Activated CD8-positive, alpha-beta memory T cell treated with anti-CD3 and anti-CD28 coated beads, Interleukin-2, amount 10 ng/mL, durations not matched to agents 7 days and 5 days (primary cell): ENCODE measurements around the gene FHAD1. TPM values are rescaled to one million over a fixed set of nuclear protein-coding genes. Genes with fewer than 3 reads are reported as not detected.
A peak's percentile ranks its signal among the peaks of the same experiment; 100 is the strongest.

Experiments used
- ATAC-seq: fragments of 150-1000 bp; cut with Tn5 transposase; one replicate; pipeline ENCODE4 v1.10.0; 2021; ENCODE audit warnings: moderate library complexity
- CTCF ChIA-PET: fragments of 350-600 bp; sonication (Branson Sonifier 250); formaldehyde crosslinking; loops from one replicate; lab custom pipeline; 2021; ENCODE audit warnings: antibody characterized with exemption; lab: Charles Lee
- DNase-seq: peaks from one replicate; pipeline ENCODE4 v3.0.0-alpha.2; 2020
- H3K27ac Mint-ChIP-seq: one replicate; pipeline ENCODE4 v1.8.0; 2021; ENCODE audit warnings: mild to moderate bottlenecking, mixed read lengths
- H3K27me3 Mint-ChIP-seq: one replicate; pipeline ENCODE4 v1.8.0; 2021; ENCODE audit warnings: mixed read lengths
- H3K36me3 Mint-ChIP-seq: one replicate; pipeline ENCODE4 v1.8.0; 2021; ENCODE audit warnings: mild to moderate bottlenecking, mixed read lengths
- H3K4me1 Mint-ChIP-seq: one replicate; pipeline ENCODE4 v1.8.0; 2021; ENCODE audit warnings: mixed read lengths
- H3K4me3 Mint-ChIP-seq: one replicate; pipeline ENCODE4 v1.8.0; 2021; ENCODE audit warnings: mild to moderate bottlenecking, moderate library complexity, mixed read lengths
- H3K9me3 Mint-ChIP-seq: one replicate; pipeline ENCODE4 v1.8.0; 2022; ENCODE audit warnings: low read depth, mixed read lengths
- total RNA-seq, 2 experiments: library from RNA; stranded (reverse); gene quantifications; one replicate each; pipeline ENCODE4 v1.2.3, GENCODE V29; 2021

Gene FHAD1
- total RNA-seq, 2 experiments from 2014 or later = not detected

- DNase-seq (no peak), ATAC-seq (no peak)
- Mint-ChIP-seq H3K4me1 (peaks cover 12% of the 10 kb centered on the region), H3K27me3 (peaks cover 80% of the 10 kb centered on the region), H3K27ac (no peak overlapping the region), H3K4me3 (no peak overlapping the region), H3K36me3 (peaks cover 2% of the 10 kb centered on the region), H3K9me3 (peaks cover 2% of the 10 kb centered on the region)
- CTCF ChIA-PET = interaction anchor here (0.6 to 1.2 kb wide), 4 partner anchors 11 to 333 kb away, joined by 3 to 7 read pairs (median 6); no protein-coding TSS in a partner anchor
Measured at GRCh38 chr1:15261155-15262002, 14.4 kb downstream of the FHAD1 start.

GRCh38 chr1:15262003-15262377 lies 15.0 kb downstream of the FHAD1 start:
- ATAC-seq (no peak), DNase-seq (no peak)
- Mint-ChIP-seq H3K27ac (no peak overlapping the region), H3K9me3 (peaks cover 3% of the 10 kb centered on the region), H3K4me3 (no peak overlapping the region), H3K4me1 (peaks cover 12% of the 10 kb centered on the region), H3K36me3 (peaks cover 3% of the 10 kb centered on the region), H3K27me3 (peaks cover 82% of the 10 kb centered on the region)
- CTCF ChIA-PET = interaction anchor here (0.6 to 1.2 kb wide), 3 partner anchors 10 to 332 kb away, joined by 5 to 7 read pairs (median 6); no protein-coding TSS in a partner anchor

GRCh38 chr1:15262706-15263105 lies 15.7 kb downstream of the FHAD1 start:
- Mint-ChIP-seq H3K4me3 (no peak overlapping the region), H3K9me3 (peaks cover 3% of the 10 kb centered on the region), H3K36me3 (peaks cover 3% of the 10 kb centered on the region), H3K4me1 (peaks cover 12% of the 10 kb centered on the region), H3K27ac (no peak overlapping the region), H3K27me3 (peaks cover 82% of the 10 kb centered on the region)
- DNase-seq (no peak), ATAC-seq (no peak)
- CTCF ChIA-PET = interaction anchor here (0.7 to 1.2 kb wide), 3 partner anchors 109 to 134 kb away, joined by 4 to 7 read pairs (median 4); partner anchors contain the start of gene TMEM51

GRCh38 chr1:15264769-15265168 lies 17.7 kb downstream of the FHAD1 start:
- Mint-ChIP-seq H3K27me3 (peaks cover 72% of the 10 kb centered on the region), H3K4me3 (no peak overlapping the region), H3K4me1 (peaks cover 12% of the 10 kb centered on the region), H3K27ac (no peak overlapping the region), H3K36me3 (peaks cover 3% of the 10 kb centered on the region), H3K9me3 (peaks cover 3% of the 10 kb centered on the region)
- CTCF ChIA-PET = no interaction called here
- DNase-seq = no peak
- ATAC-seq = no peak

- CTCF ChIA-PET = interaction anchor here (1.0 to 4.3 kb wide), 3 partner anchors 19 to 142 kb away, joined by 4 to 53 read pairs (median 6); no protein-coding TSS in a partner anchor
- no peak overlapping the region for H3K27ac Mint-ChIP-seq
- no peak overlapping the region for H3K4me3 Mint-ChIP-seq
- peaks cover 3% of the 10 kb centered on the region for H3K9me3 Mint-ChIP-seq
- DNase-seq = no peak
- H3K27me3 Mint-ChIP-seq = peaks cover 48% of the 10 kb centered on the region
- peaks cover 3% of the 10 kb centered on the region for H3K36me3 Mint-ChIP-seq
- no peak for ATAC-seq
- peaks cover 3% of the 10 kb centered on the region for H3K4me1 Mint-ChIP-seq
Measured at GRCh38 chr1:15271196-15271595, 24.2 kb downstream of the FHAD1 start.

- Mint-ChIP-seq H3K27me3 (peaks cover 39% of the 10 kb centered on the region), H3K9me3 (no peaks in the 10 kb centered on the region), H3K27ac (no peak overlapping the region), H3K36me3 (no peaks in the 10 kb centered on the region), H3K4me1 (peaks cover 3% of the 10 kb centered on the region), H3K4me3 (no peak overlapping the region)
- peak; percentile 57 for DNase-seq
- CTCF ChIA-PET = interaction anchor here (0.6 to 4.3 kb wide), 13 partner anchors 11 to 153 kb away, joined by 3 to 53 read pairs (median 4); partner anchors contain the start of gene TMEM51
- peak; percentile 73 for ATAC-seq
Measured at GRCh38 chr1:15272009-15272781, 25.2 kb downstream of the FHAD1 start.

- no peaks in the 10 kb centered on the region for H3K9me3 Mint-ChIP-seq
- peaks cover 38% of the 10 kb centered on the region for H3K27me3 Mint-ChIP-seq
- no peak for DNase-seq
- no peak for ATAC-seq
- no peaks in the 10 kb centered on the region for H3K36me3 Mint-ChIP-seq
- H3K4me1 Mint-ChIP-seq = peaks cover 3% of the 10 kb centered on the region
- CTCF ChIA-PET = interaction anchor here (0.9 to 4.3 kb wide), 12 partner anchors 11 to 158 kb away, joined by 3 to 53 read pairs (median 4); partner anchors contain the start of gene TMEM51
- no peak overlapping the region for H3K4me3 Mint-ChIP-seq
- no peak overlapping the region for H3K27ac Mint-ChIP-seq
Measured at GRCh38 chr1:15272782-15273127, 25.7 kb downstream of the FHAD1 start.

- Mint-ChIP-seq H3K4me1 (peaks cover 3% of the 10 kb centered on the region), H3K27me3 (peaks cover 42% of the 10 kb centered on the region), H3K27ac (no peak overlapping the region), H3K9me3 (no peaks in the 10 kb centered on the region), H3K4me3 (no peak overlapping the region), H3K36me3 (no peaks in the 10 kb centered on the region)
- no peak for DNase-seq
- no peak for ATAC-seq
- CTCF ChIA-PET = interaction anchor here (1.2 to 4.3 kb wide), 5 partner anchors 12 to 158 kb away, joined by 3 to 53 read pairs (median 6); partner anchors contain the start of gene TMEM51
Measured at GRCh38 chr1:15273274-15273673, 26.3 kb downstream of the FHAD1 start.

GRCh38 chr1:15275921-15276683 lies 29.1 kb downstream of the FHAD1 start:
- Mint-ChIP-seq H3K36me3 (no peaks in the 10 kb centered on the region), H3K9me3 (no peaks in the 10 kb centered on the region), H3K4me1 (peaks cover 4% of the 10 kb centered on the region), H3K27ac (no peak overlapping the region), H3K27me3 (peaks cover 43% of the 10 kb centered on the region), H3K4me3 (no peak overlapping the region)
- CTCF ChIA-PET = interaction anchor here (1.2 to 1.6 kb wide), 3 partner anchors 47 to 147 kb away, joined by 3 to 7 read pairs (median 3); no protein-coding TSS in a partner anchor
- DNase-seq = no peak
- no peak for ATAC-seq

GRCh38 chr1:15276691-15277446 lies 29.8 kb downstream of the FHAD1 start:
- no peak overlapping the region for H3K27ac Mint-ChIP-seq
- DNase-seq (no peak), ATAC-seq (no peak)
- peaks cover 4% of the 10 kb centered on the region for H3K4me1 Mint-ChIP-seq
- no peak overlapping the region for H3K4me3 Mint-ChIP-seq
- CTCF ChIA-PET = no interaction called here
- H3K27me3 Mint-ChIP-seq = peaks cover 47% of the 10 kb centered on the region
- H3K36me3 Mint-ChIP-seq = no peaks in the 10 kb centered on the region
- no peaks in the 10 kb centered on the region for H3K9me3 Mint-ChIP-seq

GRCh38 chr1:15277447-15277838 lies 30.4 kb downstream of the FHAD1 start:
- no peak for ATAC-seq
- no peak overlapping the region for H3K27ac Mint-ChIP-seq
- H3K4me1 Mint-ChIP-seq = peaks cover 3% of the 10 kb centered on the region
- H3K27me3 Mint-ChIP-seq = peaks cover 46% of the 10 kb centered on the region
- no peaks in the 10 kb centered on the region for H3K36me3 Mint-ChIP-seq
- DNase-seq = no peak
- H3K4me3 Mint-ChIP-seq = no peak overlapping the region
- CTCF ChIA-PET = no interaction called here
- no peaks in the 10 kb centered on the region for H3K9me3 Mint-ChIP-seq

GRCh38 chr1:15277933-15278332 lies 30.9 kb downstream of the FHAD1 start:
- no peak for ATAC-seq
- peaks cover 1% of the 10 kb centered on the region for H3K4me1 Mint-ChIP-seq
- H3K9me3 Mint-ChIP-seq = no peaks in the 10 kb centered on the region

More at GRCh38 chr1:15277933-15278332, 30.9 kb downstream of the FHAD1 start:
- H3K36me3 Mint-ChIP-seq = no peaks in the 10 kb centered on the region
- H3K27ac Mint-ChIP-seq = no peak overlapping the region
- CTCF ChIA-PET = no interaction called here
- DNase-seq = no peak
- H3K27me3 Mint-ChIP-seq = peaks cover 46% of the 10 kb centered on the region
- no peak overlapping the region for H3K4me3 Mint-ChIP-seq
